IPS-18c (cell line): ENCODE measurements around the gene POLG2.

Source experiments
- H3K4me3 ChIP-seq: 2 replicates; pipeline ENCODE4 v1.7.0; 2013; ENCODE audit warnings: low read depth, mild to moderate bottlenecking, low read length, moderate library complexity; ENCODE audit not compliant: insufficient read depth
- H3K9me3 ChIP-seq: one replicate; pipeline ENCODE4 v1.6.1; 2013; ENCODE audit warnings: mild to moderate bottlenecking, low read length, moderate library complexity; ENCODE audit not compliant: control insufficient read depth, insufficient read depth

POLG2 gene

GRCh38 chr17:64428406-64428805 lies 68.4 kb downstream of the POLG2 start:
- Histone ChIP-seq H3K9me3 (no peaks in the 10 kb centered on the region), H3K4me3 (no peak overlapping the region)
